ENCODE results near the gene ZFAND3. TPM values are rescaled to one million over a fixed set of nuclear protein-coding genes. Genes with fewer than 3 reads are reported as not detected.
"Not testable (repeated sequence)": the region's sequence is repeated elsewhere in the genome, so short reads cannot be mapped to it uniquely, and the experiment has no call there.

The ZFAND3 gene
- total RNA-seq, 1 donor from 2014 or later = 31.2 TPM

- intact Hi-C loops (cut with DNase I) = no loop called here
- peaks cover 27% of the 10 kb centered on the region for H3K4me1 ChIP-seq
- no peaks in the 10 kb centered on the region for H3K36me3 ChIP-seq
- TF ChIP-seq POLR2A (IDR thresholded peaks at IDR 0.05) (no peak), POLR2AphosphoS5 (IDR thresholded peaks at IDR 0.05; ENCODE audit: insufficient read depth in 1 of 2, low read depth in 1 of 2) (no peak), CTCF (IDR thresholded peaks at IDR 0.05) (no peak)
- no peaks in the 10 kb centered on the region for H3K9me3 ChIP-seq
- no peak overlapping the region for H3K4me3 ChIP-seq
- no peaks in the 10 kb centered on the region for H3K27me3 ChIP-seq
- no peak for DNase-seq (ENCODE audit: extremely low spot score in 2 of 2)
- H3K27ac ChIP-seq = no peak overlapping the region
Measured at GRCh38 chr6:38047562-38047961, 228.0 kb downstream of the ZFAND3 start.

GRCh38 chr6:38049861-38050397, 230.4 kb downstream of the ZFAND3 start:
- H3K4me3 ChIP-seq; H3K27ac ChIP-seq; DNase-seq (ENCODE audit: extremely low spot score in 2 of 2); intact Hi-C loops (cut with DNase I); H3K27me3 ChIP-seq; H3K9me3 ChIP-seq; H3K36me3 ChIP-seq: not testable (repeated sequence)
- peaks cover 27% of the 10 kb centered on the region for H3K4me1 ChIP-seq

GRCh38 chr6:38051819-38052434, 232.4 kb downstream of the ZFAND3 start:
- Histone ChIP-seq H3K36me3 (no peaks in the 10 kb centered on the region), H3K9me3 (no peaks in the 10 kb centered on the region), H3K4me3 (no peak overlapping the region), H3K4me1 (peaks cover 29% of the 10 kb centered on the region), H3K27ac (no peak overlapping the region), H3K27me3 (no peaks in the 10 kb centered on the region)
- TF ChIP-seq POLR2A (IDR thresholded peaks at IDR 0.05) (no peak), POLR2AphosphoS5 (IDR thresholded peaks at IDR 0.05; ENCODE audit: insufficient read depth in 1 of 2, low read depth in 1 of 2) (peak in 1 of 2 donors; percentile 52)
- no peak for DNase-seq (ENCODE audit: extremely low spot score in 2 of 2)
- intact Hi-C loops (cut with DNase I) = no loop called here

- Histone ChIP-seq H3K27me3 (no peaks in the 10 kb centered on the region), H3K4me3 (no peak overlapping the region), H3K36me3 (no peaks in the 10 kb centered on the region), H3K27ac (no peak overlapping the region), H3K9me3 (no peaks in the 10 kb centered on the region), H3K4me1 (peaks cover 37% of the 10 kb centered on the region)
- TF ChIP-seq POLR2AphosphoS5 (IDR thresholded peaks at IDR 0.05; ENCODE audit: insufficient read depth in 1 of 2, low read depth in 1 of 2) (no peak), CTCF (IDR thresholded peaks at IDR 0.05) (no peak), POLR2A (IDR thresholded peaks at IDR 0.05) (no peak)
- DNase-seq (ENCODE audit: extremely low spot score in 2 of 2) = no peak
- intact Hi-C loops (cut with DNase I) = no loop called here
Measured at GRCh38 chr6:38054527-38055202, 235.1 kb downstream of the ZFAND3 start.

GRCh38 chr6:38055203-38055589, 235.7 kb downstream of the ZFAND3 start:
- peaks cover 37% of the 10 kb centered on the region for H3K4me1 ChIP-seq
- H3K4me3 ChIP-seq = no peak overlapping the region
- H3K9me3 ChIP-seq = no peaks in the 10 kb centered on the region
- no peaks in the 10 kb centered on the region for H3K36me3 ChIP-seq
- intact Hi-C loops (cut with DNase I) = no loop called here
- H3K27me3 ChIP-seq = no peaks in the 10 kb centered on the region
- TF ChIP-seq POLR2A (IDR thresholded peaks at IDR 0.05) (no peak), CTCF (IDR thresholded peaks at IDR 0.05) (no peak), POLR2AphosphoS5 (IDR thresholded peaks at IDR 0.05; ENCODE audit: insufficient read depth in 1 of 2, low read depth in 1 of 2) (no peak)
- no peak overlapping the region for H3K27ac ChIP-seq
- DNase-seq (ENCODE audit: extremely low spot score in 2 of 2) = no peak

- TF ChIP-seq POLR2AphosphoS5 (IDR thresholded peaks at IDR 0.05; ENCODE audit: insufficient read depth in 1 of 2, low read depth in 1 of 2) = no peak
- no peak for TF ChIP-seq POLR2A (IDR thresholded peaks at IDR 0.05)
- TF ChIP-seq CTCF (IDR thresholded peaks at IDR 0.05) = no peak
Measured at GRCh38 chr6:38056361-38056760, 236.8 kb downstream of the ZFAND3 start.

More at GRCh38 chr6:38056361-38056760, 236.8 kb downstream of the ZFAND3 start:
- Histone ChIP-seq H3K36me3 (no peaks in the 10 kb centered on the region), H3K4me1 (peaks cover 31% of the 10 kb centered on the region), H3K4me3 (no peak overlapping the region), H3K27me3 (no peaks in the 10 kb centered on the region), H3K9me3 (no peaks in the 10 kb centered on the region), H3K27ac (no peak overlapping the region)
- intact Hi-C loops (cut with DNase I) = no loop called here
- DNase-seq (ENCODE audit: extremely low spot score in 2 of 2) = no peak
